Naive thymus-derived CD4-positive, alpha-beta T cell (primary cell): ENCODE data around the gene ANKRD33. TPM values are rescaled to one million over a fixed set of nuclear protein-coding genes. Genes with fewer than 3 reads are reported as not detected.

Source experiments
- ATAC-seq: fragments of 150-1000 bp; cut with Tn5 transposase; 2 replicates; pipeline ENCODE4 v1.10.0; 2021; ENCODE audit warnings: mild to moderate bottlenecking, moderate library complexity
- CTCF ChIA-PET: fragments of 350-600 bp; sonication (Branson Sonifier 250); formaldehyde crosslinking; loops from one replicate; lab custom pipeline; 2021; ENCODE audit warnings: antibody characterized with exemption; lab: Charles Lee
- POLR2A ChIA-PET: fragments of 350-600 bp; sonication (Branson Sonifier 250); formaldehyde crosslinking; loops from one replicate; lab custom pipeline; 2021; ENCODE audit warnings: antibody characterized with exemption, inconsistent platforms; lab: Charles Lee
- DNase-seq, 9 donors: peaks; one replicate each; pipeline versions ENCODE4 v3.0.0 to v3.0.0-alpha.2; 2020 to 2022; ENCODE audit warnings: mixed read lengths in 1 of 9
- H3K27ac ChIP-seq: one replicate; pipeline ENCODE4 v1.7.0; 2013; ENCODE audit warnings: mild to moderate bottlenecking, low read depth, low read length, moderate library complexity
- H3K27me3 ChIP-seq, 2 donors: one replicate each; pipeline ENCODE4 v1.7.0; 2013; ENCODE audit warnings: low read length in 2 of 2, mild to moderate bottlenecking in 2 of 2, moderate library complexity in 2 of 2; ENCODE audit not compliant: control insufficient read depth in 2 of 2, insufficient read depth in 2 of 2
- H3K36me3 ChIP-seq, 3 experiments: 1 replicate in 2 of 3; 2 replicates in 1 of 3; pipeline ENCODE4 v1.7.0; 2013; ENCODE audit warnings: low read length in 3 of 3, mild to moderate bottlenecking in 3 of 3, moderate library complexity in 1 of 3; ENCODE audit not compliant: insufficient read depth in 3 of 3, control insufficient read depth in 2 of 3
- H3K4me1 ChIP-seq, 2 donors: one replicate each; pipeline ENCODE4 v1.7.0; 2013; ENCODE audit warnings: low read length in 2 of 2, mild to moderate bottlenecking in 2 of 2, moderate library complexity in 1 of 2; ENCODE audit not compliant: control insufficient read depth in 2 of 2, insufficient read depth in 2 of 2
- H3K4me3 ChIP-seq: 2 replicates; pipeline ENCODE4 v1.7.0; 2013; ENCODE audit warnings: mild to moderate bottlenecking, low read length
- H3K9me3 ChIP-seq, 3 experiments: 1 replicate in 2 of 3; 2 replicates in 1 of 3; pipeline ENCODE4 v1.7.0; 2013; ENCODE audit warnings: low read length in 3 of 3; ENCODE audit not compliant: control insufficient read depth in 2 of 3
- H3K27ac Mint-ChIP-seq, 9 donors: one replicate each; pipeline ENCODE4 v1.8.0; 2020 to 2022; ENCODE audit warnings: mixed read lengths in 9 of 9, mild to moderate bottlenecking in 8 of 9, moderate library complexity in 5 of 9, inconsistent platforms in 2 of 9
- H3K27me3 Mint-ChIP-seq, 5 donors: one replicate each; pipeline ENCODE4 v1.8.0; 2021 to 2022; ENCODE audit warnings: mixed read lengths in 5 of 5, mild to moderate bottlenecking in 1 of 5
- H3K36me3 Mint-ChIP-seq, 5 donors: one replicate each; pipeline ENCODE4 v1.8.0; 2020 to 2022; ENCODE audit warnings: mixed read lengths in 5 of 5, mild to moderate bottlenecking in 3 of 5, inconsistent platforms in 1 of 5
- H3K4me1 Mint-ChIP-seq, 7 donors: one replicate each; pipeline ENCODE4 v1.8.0; 2020 to 2022; ENCODE audit warnings: mixed read lengths in 7 of 7, mild to moderate bottlenecking in 3 of 7, inconsistent platforms in 1 of 7
- H3K4me3 Mint-ChIP-seq, 10 donors: one replicate each; pipeline ENCODE4 v1.8.0; 2020 to 2022; ENCODE audit warnings: mild to moderate bottlenecking in 10 of 10, mixed read lengths in 10 of 10, moderate library complexity in 6 of 10, inconsistent platforms in 2 of 10
- H3K9me3 Mint-ChIP-seq, 11 donors: one replicate each; pipeline ENCODE4 v1.8.0; 2020 to 2022; ENCODE audit warnings: mixed read lengths in 11 of 11, mild to moderate bottlenecking in 4 of 11, inconsistent platforms in 1 of 11, moderate library complexity in 1 of 11
- intact Hi-C, 2 donors: fragments of 100-400 bp; cut with micrococcal nuclease; formaldehyde crosslinking; loops; one replicate each; pipeline ENCODE4 v1.15.1; 2023
- polyA plus RNA-seq, 2 donors: library from polyadenylated mRNA; unstranded; fragments of 300-500 nt; fragmentation: Illumina TruSeq; gene quantifications; one replicate each; pipeline ENCODE4 v1.2.3, GENCODE V29; 2021
- total RNA-seq, 6 experiments: library from RNA in 5 of 6; stranded (reverse) in 5 of 6; gene quantifications; 1 replicate in 5 of 6; 2 replicates in 1 of 6; pipeline ENCODE4 v1.2.3 and lab custom pipeline; 2021 to 2026

The ANKRD33 gene
- total and polyA plus RNA-seq, 7 experiments from 2014 or later: not detected

DNA sequence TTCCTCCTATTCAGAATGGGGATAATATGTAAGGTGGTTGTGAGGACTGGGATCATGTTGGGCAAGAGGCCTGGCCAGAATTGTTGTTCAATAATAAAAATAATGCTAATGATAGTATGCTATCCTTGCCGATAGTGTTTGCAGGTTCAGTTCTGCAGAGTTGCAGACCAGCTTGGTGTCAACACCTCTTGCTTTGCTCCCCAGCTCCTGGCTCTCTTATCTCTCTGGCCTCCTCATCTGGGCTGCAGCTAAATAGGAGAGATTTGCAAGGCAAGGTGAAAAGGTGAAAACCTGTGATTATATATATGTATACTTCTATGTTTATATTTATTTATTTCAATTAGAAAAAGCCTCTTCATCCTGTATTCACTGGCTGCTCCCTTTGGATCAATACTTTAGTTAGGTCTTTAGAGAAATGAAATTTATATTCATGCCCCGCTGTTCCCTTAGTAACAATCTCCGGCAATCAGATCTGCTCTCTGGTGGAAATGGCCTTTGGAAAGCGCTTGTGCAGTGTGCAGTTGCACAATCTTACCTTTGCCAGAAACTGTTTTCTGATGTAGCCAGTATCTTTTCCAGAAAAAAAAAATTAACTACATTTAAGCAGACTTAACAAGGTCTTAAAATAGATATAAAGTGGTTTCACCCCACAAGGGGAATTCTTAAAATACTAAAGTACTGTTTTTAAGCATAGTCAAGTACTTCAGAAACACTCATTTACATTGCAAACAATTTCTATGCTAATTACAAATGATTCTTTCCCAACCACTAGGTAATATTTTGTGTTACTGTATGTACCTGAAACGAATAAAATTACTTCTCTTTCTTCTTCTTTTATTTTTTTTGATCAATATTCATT, 44.5 kb downstream of the ANKRD33 start:
- H3K27ac Mint-ChIP-seq: no peak overlapping the region
- CTCF ChIA-PET: no interaction called here

DNA sequence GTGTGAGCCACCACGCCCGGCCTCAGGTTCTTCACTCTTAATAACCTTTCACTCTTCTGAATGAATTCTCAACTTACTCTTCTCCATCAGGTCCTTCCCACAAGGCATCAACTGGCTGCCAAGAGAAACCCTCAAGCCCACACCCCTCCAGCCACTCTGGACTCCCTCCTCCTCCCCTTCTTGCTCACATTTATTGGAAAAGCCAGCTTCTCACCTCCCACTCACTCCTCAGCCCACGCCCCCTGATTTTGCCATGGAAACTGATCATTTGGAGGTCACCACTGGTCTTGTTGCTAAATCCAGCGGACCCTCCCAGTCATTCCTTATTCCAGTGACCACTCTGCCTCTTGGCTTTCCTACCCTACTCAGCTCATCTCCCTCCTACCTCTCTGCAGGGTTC, 46.2 kb downstream of the ANKRD33 start:
- Histone ChIP-seq H3K4me1 (no peaks in the 10 kb centered on the region), H3K36me3 (no peaks in the 10 kb centered on the region), H3K27me3 (no peaks in the 10 kb centered on the region), H3K4me3 (no peak overlapping the region), H3K9me3 (no peaks in the 10 kb centered on the region), H3K27ac (no peak overlapping the region)
- ATAC-seq (no peak), DNase-seq (no peak)
- no peaks in the 10 kb centered on the region for H3K36me3 Mint-ChIP-seq
- peaks cover 0 to 1% (median 0%) of the 10 kb centered on the region in 11 donors for H3K9me3 Mint-ChIP-seq
- peaks cover 0 to 23% (median 0%) of the 10 kb centered on the region in 5 donors for H3K27me3 Mint-ChIP-seq
- intact Hi-C loops: no loop called here
- POLR2A ChIA-PET: interaction anchor here (1.3 kb wide), 1 partner anchor 12 kb away, joined by 5 read pairs; no protein-coding TSS in a partner anchor
- H3K27ac Mint-ChIP-seq: peak overlapping the region in 1 of 9 donors; percentile 12
- H3K4me1 Mint-ChIP-seq: peaks cover 0 to 6% (median 0%) of the 10 kb centered on the region in 7 donors
- H3K4me3 Mint-ChIP-seq: no peak overlapping the region
- CTCF ChIA-PET: interaction anchor here (0.6 kb wide), 1 partner anchor 7 kb away, joined by 3 read pairs; no protein-coding TSS in a partner anchor

More for the DNA sequence above, 44.5 kb downstream of the ANKRD33 start:
- DNase-seq (no peak), ATAC-seq (no peak)
- Histone ChIP-seq H3K27me3 (no peaks in the 10 kb centered on the region), H3K27ac (no peak overlapping the region), H3K36me3 (no peaks in the 10 kb centered on the region), H3K9me3 (no peaks in the 10 kb centered on the region), H3K4me1 (no peaks in the 10 kb centered on the region), H3K4me3 (no peak overlapping the region)
- POLR2A ChIA-PET: no interaction called here
- H3K36me3 Mint-ChIP-seq: no peaks in the 10 kb centered on the region
- peaks cover 0 to 6% (median 0%) of the 10 kb centered on the region in 7 donors for H3K4me1 Mint-ChIP-seq
- H3K9me3 Mint-ChIP-seq: peaks cover 0 to 1% (median 0%) of the 10 kb centered on the region in 11 donors
- H3K4me3 Mint-ChIP-seq: no peak overlapping the region
- intact Hi-C loops: no loop called here
- peaks cover 0 to 16% (median 0%) of the 10 kb centered on the region in 5 donors for H3K27me3 Mint-ChIP-seq

DNA sequence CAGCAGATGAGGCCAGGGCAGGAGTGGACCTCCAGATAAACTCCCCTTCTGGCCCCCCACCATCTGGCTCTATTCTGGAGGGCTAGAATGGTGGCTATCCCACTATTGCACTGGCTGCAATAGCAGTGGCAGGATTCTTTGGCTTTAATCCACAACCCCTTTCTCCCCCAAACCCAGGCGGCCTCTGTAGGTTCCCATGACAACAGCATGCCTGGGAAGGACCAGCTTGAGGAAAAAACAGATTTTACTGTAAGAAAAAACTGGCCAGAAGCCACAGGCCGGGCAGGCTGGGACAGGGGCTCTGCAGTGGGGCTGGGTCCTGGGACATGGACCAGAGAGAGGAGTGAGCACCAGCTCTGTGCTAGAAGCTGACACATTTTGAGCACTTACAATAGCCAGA, 50.0 kb downstream of the ANKRD33 start:
- H3K4me3 ChIP-seq: no peak overlapping the region
- ChIA-PET CTCF (no interaction called here), POLR2A (no interaction called here)
- no peak overlapping the region for H3K27ac ChIP-seq
- intact Hi-C loops: no loop called here
- H3K9me3 Mint-ChIP-seq: no peaks in the 10 kb centered on the region
- no peak for DNase-seq
- H3K27me3 Mint-ChIP-seq: peaks cover 0 to 31% (median 0%) of the 10 kb centered on the region in 5 donors
- H3K36me3 Mint-ChIP-seq: no peaks in the 10 kb centered on the region
- no peaks in the 10 kb centered on the region for H3K9me3 ChIP-seq
- no peaks in the 10 kb centered on the region for H3K36me3 ChIP-seq
- no peaks in the 10 kb centered on the region for H3K27me3 ChIP-seq
- no peak for ATAC-seq
- H3K27ac Mint-ChIP-seq: no peak overlapping the region
- H3K4me3 Mint-ChIP-seq: no peak overlapping the region
- peaks cover 4 to 15% (median 6%) of the 10 kb centered on the region in 7 donors for H3K4me1 Mint-ChIP-seq
- H3K4me1 ChIP-seq: no peaks in the 10 kb centered on the region

DNA sequence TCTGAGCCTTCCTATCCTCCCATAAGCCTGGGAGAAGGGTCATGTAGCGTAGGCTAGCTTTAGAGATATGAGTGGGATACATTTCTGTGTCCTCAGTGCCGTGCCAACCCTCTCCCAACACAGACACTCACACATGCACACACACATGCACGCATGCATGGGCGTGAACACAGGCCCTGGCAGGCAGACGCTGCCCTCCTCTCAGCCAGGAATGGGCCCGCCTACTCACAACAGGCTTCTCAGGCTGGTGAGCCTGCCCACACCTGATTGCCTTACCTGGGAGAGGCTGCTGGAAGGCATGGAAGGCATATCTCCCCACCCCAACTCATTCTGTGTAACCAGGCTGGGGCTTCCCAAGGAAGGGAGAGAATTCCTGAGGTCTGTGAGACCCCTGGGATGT, 50.8 kb downstream of the ANKRD33 start:
- no peak overlapping the region for H3K4me3 ChIP-seq
- H3K36me3 ChIP-seq: no peaks in the 10 kb centered on the region
- H3K4me1 ChIP-seq: no peaks in the 10 kb centered on the region
- Mint-ChIP-seq H3K4me1 (peaks cover 4 to 15% (median 6%) of the 10 kb centered on the region in 7 donors), H3K27ac (no peak overlapping the region), H3K27me3 (peaks cover 0 to 35% (median 4%) of the 10 kb centered on the region in 5 donors), H3K9me3 (peaks cover 0 to 3% (median 0%) of the 10 kb centered on the region in 11 donors), H3K4me3 (no peak overlapping the region), H3K36me3 (no peaks in the 10 kb centered on the region)
- DNase-seq (no peak), ATAC-seq (no peak)
- H3K27me3 ChIP-seq: peaks cover 0 to 4% of the 10 kb centered on the region in 2 donors
- ChIA-PET CTCF (no interaction called here), POLR2A (no interaction called here)
- no peak overlapping the region for H3K27ac ChIP-seq
- intact Hi-C loops: no loop called here
- no peaks in the 10 kb centered on the region for H3K9me3 ChIP-seq

DNA sequence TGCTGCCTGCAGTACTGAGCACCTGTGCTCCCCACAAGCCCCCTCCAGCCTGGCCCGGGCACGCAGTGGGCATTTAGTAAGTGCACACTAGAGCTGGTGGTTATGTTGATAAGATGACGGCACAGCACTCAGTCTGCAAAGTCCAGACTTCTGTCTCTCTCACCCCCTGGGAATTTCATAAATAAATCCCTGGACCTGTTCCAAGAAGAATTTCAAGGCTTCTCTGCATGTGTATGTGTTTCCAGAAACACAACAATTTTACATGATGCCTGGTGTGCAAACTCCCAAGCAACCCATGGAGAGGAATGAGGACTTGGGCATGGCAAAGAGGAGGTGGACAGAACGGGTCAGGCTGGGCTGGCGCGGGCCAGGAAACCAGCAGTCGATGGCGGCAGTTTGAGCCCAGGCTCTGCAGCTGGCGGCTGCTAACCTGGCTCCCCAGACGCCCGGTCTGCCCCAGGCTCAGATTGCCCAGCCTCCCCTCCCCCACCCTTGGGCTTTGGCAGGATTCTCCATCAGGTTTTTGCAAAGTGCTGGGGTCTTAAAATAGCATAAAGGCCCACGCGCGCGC, 53.2 kb downstream of the ANKRD33 start:
- no peak overlapping the region for H3K4me3 ChIP-seq
- Mint-ChIP-seq H3K4me1 (peaks cover 4 to 13% (median 6%) of the 10 kb centered on the region in 7 donors), H3K9me3 (peaks cover 5 to 20% (median 10%) of the 10 kb centered on the region in 11 donors), H3K4me3 (no peak overlapping the region), H3K27ac (no peak overlapping the region), H3K36me3 (peaks cover 5 to 12% (median 7%) of the 10 kb centered on the region in 5 donors), H3K27me3 (peaks cover 0 to 32% (median 4%) of the 10 kb centered on the region in 5 donors)
- DNase-seq (no peak), ATAC-seq (no peak)
- H3K9me3 ChIP-seq: peaks cover 0 to 14% (median 0%) of the 10 kb centered on the region in 3 experiments
- no peaks in the 10 kb centered on the region for H3K36me3 ChIP-seq
- ChIA-PET POLR2A (no interaction called here), CTCF (no interaction called here)
- H3K27ac ChIP-seq: no peak overlapping the region
- H3K27me3 ChIP-seq: peaks cover 0 to 4% of the 10 kb centered on the region in 2 donors
- intact Hi-C loops: no loop called here
- no peaks in the 10 kb centered on the region for H3K4me1 ChIP-seq
